ENCODE results near the gene NSL1.

Gene NSL1

GRCh38 chr1:212721388-212722247 lies 70.0 kb downstream of the NSL1 start:
- H3K9me3 ChIP-seq (ENCODE audit: insufficient read depth, low read length): no peaks in the 10 kb centered on the region

GRCh38 chr1:212719633-212720032 lies 71.9 kb downstream of the NSL1 start:
- Histone ChIP-seq H3K9ac (ENCODE audit: low read length) (no peak overlapping the region), H2AFZ (ENCODE audit: low read depth, low read length, severe bottlenecking) (no peak overlapping the region), H3K36me3 (ENCODE audit: low read length) (no peaks in the 10 kb centered on the region), H3F3A (ENCODE audit: insufficient read depth) (no peaks in the 10 kb centered on the region), H3K79me2 (ENCODE audit: insufficient read depth, low read length) (no peaks in the 10 kb centered on the region), H4K20me1 (ENCODE audit: low read depth, low read length) (no peaks in the 10 kb centered on the region), H3K27me3 (ENCODE audit: low read length) (no peaks in the 10 kb centered on the region), H3K9me2 (replicated peaks; ENCODE audit: insufficient read depth, low read length) (no peaks in the 10 kb centered on the region), H3K4me3 (ENCODE audit: insufficient read depth, low read length, poor library complexity, severe bottlenecking) (no peak overlapping the region), H3K4me2 (ENCODE audit: low read depth, low read length, poor library complexity, severe bottlenecking) (no peak overlapping the region), H3K27ac (ENCODE audit: low read depth, low read length) (no peak overlapping the region), H3K9me3 (ENCODE audit: insufficient read depth, low read length) (no peaks in the 10 kb centered on the region)
- no peak for TF ChIP-seq EZH2phosphoT487 (conservative IDR thresholded peaks at IDR 0.05; ENCODE audit: low read length)
- TF ChIP-seq, protein P1, sequence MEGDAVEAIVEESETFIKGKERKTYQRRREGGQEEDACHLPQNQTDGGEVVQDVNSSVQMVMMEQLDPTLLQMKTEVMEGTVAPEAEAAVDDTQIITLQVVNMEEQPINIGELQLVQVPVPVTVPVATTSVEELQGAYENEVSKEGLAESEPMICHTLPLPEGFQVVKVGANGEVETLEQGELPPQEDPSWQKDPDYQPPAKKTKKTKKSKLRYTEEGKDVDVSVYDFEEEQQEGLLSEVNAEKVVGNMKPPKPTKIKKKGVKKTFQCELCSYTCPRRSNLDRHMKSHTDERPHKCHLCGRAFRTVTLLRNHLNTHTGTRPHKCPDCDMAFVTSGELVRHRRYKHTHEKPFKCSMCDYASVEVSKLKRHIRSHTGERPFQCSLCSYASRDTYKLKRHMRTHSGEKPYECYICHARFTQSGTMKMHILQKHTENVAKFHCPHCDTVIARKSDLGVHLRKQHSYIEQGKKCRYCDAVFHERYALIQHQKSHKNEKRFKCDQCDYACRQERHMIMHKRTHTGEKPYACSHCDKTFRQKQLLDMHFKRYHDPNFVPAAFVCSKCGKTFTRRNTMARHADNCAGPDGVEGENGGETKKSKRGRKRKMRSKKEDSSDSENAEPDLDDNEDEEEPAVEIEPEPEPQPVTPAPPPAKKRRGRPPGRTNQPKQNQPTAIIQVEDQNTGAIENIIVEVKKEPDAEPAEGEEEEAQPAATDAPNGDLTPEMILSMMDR (IDR thresholded peaks at IDR 0.05; ENCODE audit: insufficient read depth, low read length, poor library complexity, severe bottlenecking): no peak

More at GRCh38 chr1:212721388-212722247, 70.0 kb downstream of the NSL1 start:
- Histone ChIP-seq H3K4me3 (ENCODE audit: insufficient read depth, low read length, poor library complexity, severe bottlenecking) (no peak overlapping the region), H3F3A (ENCODE audit: insufficient read depth) (no peaks in the 10 kb centered on the region), H3K79me2 (ENCODE audit: insufficient read depth, low read length) (no peaks in the 10 kb centered on the region), H3K36me3 (ENCODE audit: low read length) (no peaks in the 10 kb centered on the region), H4K20me1 (ENCODE audit: low read depth, low read length) (no peaks in the 10 kb centered on the region), H3K27ac (ENCODE audit: low read depth, low read length) (no peak overlapping the region), H3K27me3 (ENCODE audit: low read length) (no peaks in the 10 kb centered on the region), H3K9me2 (replicated peaks; ENCODE audit: insufficient read depth, low read length) (no peaks in the 10 kb centered on the region), H2AFZ (ENCODE audit: low read depth, low read length, severe bottlenecking) (no peak overlapping the region), H3K9ac (ENCODE audit: low read length) (no peak overlapping the region), H3K4me2 (ENCODE audit: low read depth, low read length, poor library complexity, severe bottlenecking) (no peak overlapping the region)
- TF ChIP-seq, protein P1 (IDR thresholded peaks at IDR 0.05; ENCODE audit: insufficient read depth, low read length, poor library complexity, severe bottlenecking): no peak
- TF ChIP-seq EZH2phosphoT487 (conservative IDR thresholded peaks at IDR 0.05; ENCODE audit: low read length): no peak

- no peaks in the 10 kb centered on the region for H3K27me3 ChIP-seq (ENCODE audit: low read length)
- H3K4me3 ChIP-seq (ENCODE audit: insufficient read depth, low read length, poor library complexity, severe bottlenecking): no peak overlapping the region
- no peak overlapping the region for H3K27ac ChIP-seq (ENCODE audit: low read depth, low read length)
- H3K79me2 ChIP-seq (ENCODE audit: insufficient read depth, low read length): no peaks in the 10 kb centered on the region
- H3F3A ChIP-seq (ENCODE audit: insufficient read depth): no peaks in the 10 kb centered on the region
- H3K9me3 ChIP-seq (ENCODE audit: insufficient read depth, low read length): no peaks in the 10 kb centered on the region
- H3K9me2 ChIP-seq (replicated peaks; ENCODE audit: insufficient read depth, low read length): no peaks in the 10 kb centered on the region
- no peaks in the 10 kb centered on the region for H4K20me1 ChIP-seq (ENCODE audit: low read depth, low read length)
- H3K4me2 ChIP-seq (ENCODE audit: low read depth, low read length, poor library complexity, severe bottlenecking): no peak overlapping the region
- H3K36me3 ChIP-seq (ENCODE audit: low read length): no peaks in the 10 kb centered on the region
- no peak overlapping the region for H2AFZ ChIP-seq (ENCODE audit: low read depth, low read length, severe bottlenecking)
- TF ChIP-seq, protein P1 (IDR thresholded peaks at IDR 0.05; ENCODE audit: insufficient read depth, low read length, poor library complexity, severe bottlenecking): no peak
- TF ChIP-seq EZH2phosphoT487 (conservative IDR thresholded peaks at IDR 0.05; ENCODE audit: low read length): no peak
- H3K9ac ChIP-seq (ENCODE audit: low read length): no peak overlapping the region
These were observed 73.1 kb downstream of the NSL1 start for GRCh38 chr1:212718499-212718898.

All from SU-DHL-6 (cell line).